ENCODE data around the gene CD300A.

GRCh38 chr17:74430385-74430705, 36.1 kb upstream of the CD300A start:
- no peak for TF ChIP-seq YY1 (IDR thresholded peaks at IDR 0.05; ENCODE audit: insufficient read depth, insufficient read length)
- TF ChIP-seq ZNF274 (IDR thresholded peaks at IDR 0.05; ENCODE audit: low read depth, low read length): no peak
- TF ChIP-seq SUZ12 (IDR thresholded peaks at IDR 0.05; ENCODE audit: extremely low read depth, insufficient read depth, insufficient read length): no peak
